Islet of Langerhans (tissue), 1 donor: Measurements from ENCODE around the gene PPP1R12B.
A peak's percentile ranks its signal among the peaks of the same experiment; 100 is the strongest.
"Not testable (repeated sequence)": the region's sequence is repeated elsewhere in the genome, so short reads cannot be mapped to it uniquely, and the experiment has no call there.

Experiments
- FAIRE-seq: peaks from one replicate; lab custom pipeline; 2011; peaks lifted over from hg19 to GRCh38; lab: Jason Lieb, UNC

Gene PPP1R12B

DNA sequence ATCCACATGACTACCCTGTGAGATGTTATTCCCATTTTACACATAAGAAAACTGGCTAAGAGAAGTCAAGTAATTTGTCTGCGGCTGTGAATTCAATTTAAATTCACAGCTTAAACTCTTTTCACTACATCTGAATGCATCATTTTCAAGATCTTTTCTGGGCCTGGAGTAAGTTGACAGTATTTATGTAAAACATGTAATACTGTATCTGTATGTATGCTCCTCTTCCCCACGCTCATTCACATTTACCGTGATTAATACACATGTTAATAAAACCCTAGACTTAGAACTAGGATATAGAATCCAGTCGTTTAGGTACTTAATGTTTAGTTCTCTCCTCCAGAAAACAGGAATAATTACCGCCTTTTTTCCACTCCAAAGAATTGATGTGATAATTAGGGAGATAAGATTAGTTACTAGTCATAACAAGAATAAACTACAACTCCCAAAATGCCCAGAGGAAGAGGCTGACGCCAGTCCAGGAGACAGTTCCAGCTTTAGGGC, 442 bp upstream of the PPP1R12B start:
- FAIRE-seq, result peak; percentile 92

GRCh38 chr1:202349206-202349928, 868 bp downstream of the PPP1R12B start:
- no peak for FAIRE-seq

DNA sequence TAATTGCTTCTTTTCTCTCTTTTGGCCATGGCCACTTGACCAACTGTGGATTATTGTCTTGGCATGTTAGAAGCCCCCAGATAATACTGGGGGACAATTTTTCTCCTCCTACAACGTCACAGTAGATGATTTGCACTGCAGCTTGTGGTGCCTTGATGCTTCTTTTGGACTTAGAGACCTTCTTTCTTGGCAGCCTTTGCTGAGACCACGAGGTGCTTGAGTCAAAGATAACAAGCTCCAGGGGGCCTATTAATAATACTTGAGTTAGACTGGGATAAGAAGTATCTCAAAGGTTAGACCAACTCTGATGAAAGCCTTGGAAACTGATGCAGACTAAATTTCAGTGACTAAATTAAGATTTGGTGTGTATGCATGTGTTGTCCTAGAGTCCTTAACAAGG, 3.2 kb downstream of the PPP1R12B start:
- no peak for FAIRE-seq

- not testable (repeated sequence) for FAIRE-seq
Measured at GRCh38 chr1:202352583-202353197, 4.2 kb downstream of the PPP1R12B start.

DNA sequence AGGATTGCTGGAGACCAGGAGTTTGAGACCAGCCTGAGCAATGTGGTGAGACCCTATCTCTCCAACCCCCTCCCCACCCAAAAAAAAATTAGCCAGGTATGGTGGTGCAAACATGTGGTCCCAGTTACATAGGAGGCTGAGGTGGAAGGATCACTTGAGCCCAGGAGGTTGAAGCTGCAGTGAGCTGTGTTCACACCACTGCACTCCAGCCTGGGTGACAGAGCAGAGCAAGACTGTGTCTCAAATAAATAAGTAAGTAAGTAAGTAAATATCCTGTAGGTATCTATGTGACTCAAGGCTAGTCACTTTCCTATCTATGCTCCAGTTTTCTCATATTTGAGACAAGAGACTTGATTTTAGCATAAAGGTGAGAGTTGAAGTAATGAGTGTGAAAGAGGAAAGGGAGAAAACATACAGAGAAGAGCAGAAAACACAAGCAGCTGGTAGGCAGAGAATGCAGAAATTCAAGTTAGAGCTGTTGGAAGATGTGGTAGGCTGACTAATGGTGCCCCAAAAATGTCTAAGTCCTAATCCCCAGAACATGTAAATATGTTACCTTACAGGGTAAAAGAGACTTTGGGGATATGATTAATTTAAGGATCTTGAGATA, 7.5 kb downstream of the PPP1R12B start:
- no peak for FAIRE-seq

GRCh38 chr1:202357506-202357905, 9.0 kb downstream of the PPP1R12B start:
- no peak for FAIRE-seq

- FAIRE-seq, result no peak
Measured at GRCh38 chr1:202361224-202361623, 12.7 kb downstream of the PPP1R12B start.

- no peak for FAIRE-seq
Measured at GRCh38 chr1:202361701-202362100, 13.2 kb downstream of the PPP1R12B start.

- no peak for FAIRE-seq
Measured at GRCh38 chr1:202362212-202362611, 13.7 kb downstream of the PPP1R12B start.

DNA sequence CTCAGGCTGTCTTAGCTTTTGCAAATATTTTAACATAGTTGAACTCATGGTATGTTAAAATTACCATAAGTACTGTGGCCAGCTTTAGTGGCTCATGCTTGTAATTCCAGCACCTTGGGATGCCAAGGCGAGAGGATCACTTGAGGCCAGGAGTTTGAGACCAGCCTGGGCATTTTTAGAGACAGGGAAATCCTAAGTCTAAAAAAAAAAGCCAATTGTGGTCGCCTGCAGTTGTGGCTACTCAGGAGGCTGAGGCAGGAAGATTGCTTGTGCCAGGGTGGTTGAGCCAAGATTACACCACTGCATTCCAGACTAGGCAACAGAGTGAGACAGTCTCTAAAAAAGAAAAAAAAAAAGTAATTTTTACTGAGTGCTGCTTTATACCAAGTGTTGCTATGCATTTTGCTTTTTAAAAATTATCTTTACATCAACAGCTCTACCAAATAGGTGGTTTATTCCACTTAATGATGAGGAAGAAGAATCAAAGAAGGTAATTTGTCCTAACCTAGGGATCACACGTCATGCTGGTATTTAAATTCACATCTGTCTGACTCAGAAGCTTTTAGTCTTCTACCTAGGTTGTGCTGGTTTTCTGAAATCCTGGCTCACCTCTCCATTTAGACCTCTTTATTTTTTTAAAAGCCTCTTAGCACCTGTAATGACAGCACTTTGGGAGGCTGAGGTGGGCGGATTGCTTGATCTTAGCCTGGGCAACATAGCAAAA, 16.8 kb downstream of the PPP1R12B start:
- no peak for FAIRE-seq

DNA sequence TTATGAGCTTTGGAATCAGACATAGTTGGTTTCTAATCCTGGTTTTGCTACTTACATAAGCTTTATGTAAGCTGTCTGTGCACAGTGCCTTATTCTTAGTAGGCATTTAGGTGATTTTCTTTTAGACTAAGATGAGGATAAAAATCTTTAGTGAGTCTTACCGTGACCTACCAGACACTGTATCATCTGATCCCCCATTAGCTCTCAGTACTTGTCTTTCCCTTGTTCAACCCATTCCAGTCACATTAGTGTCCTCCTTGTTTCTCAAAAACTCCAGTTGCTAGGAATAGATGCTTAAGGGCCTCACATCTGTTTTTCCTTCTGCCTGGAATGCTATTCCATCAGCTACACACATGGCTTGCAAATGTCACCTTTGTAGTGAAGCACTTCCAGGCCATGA, 18.8 kb downstream of the PPP1R12B start:
- no peak for FAIRE-seq

- FAIRE-seq, result not testable (repeated sequence)
Measured at GRCh38 chr1:202370906-202371305, 22.4 kb downstream of the PPP1R12B start.

DNA sequence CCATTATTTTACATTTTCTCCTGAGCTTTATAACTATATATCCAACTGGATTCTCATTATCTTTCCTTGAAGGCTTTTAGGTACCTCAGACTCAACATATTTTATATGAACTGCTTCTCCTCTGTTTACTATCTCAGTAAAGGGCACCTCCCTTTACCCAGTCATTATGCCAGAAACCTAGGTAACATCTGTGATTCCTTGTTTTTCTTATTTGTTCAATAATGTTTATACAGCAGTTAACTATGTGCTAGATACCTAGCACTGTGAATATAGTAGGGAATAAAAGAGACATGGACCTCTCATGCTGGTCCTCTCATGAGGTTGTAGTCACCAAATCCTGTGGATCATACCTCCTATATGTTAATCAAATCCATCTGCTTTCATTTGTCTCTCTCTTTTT, 25.6 kb downstream of the PPP1R12B start:
- FAIRE-seq, result no peak

- not testable (repeated sequence) for FAIRE-seq
Measured at GRCh38 chr1:202375175-202375574, 26.7 kb downstream of the PPP1R12B start.

DNA sequence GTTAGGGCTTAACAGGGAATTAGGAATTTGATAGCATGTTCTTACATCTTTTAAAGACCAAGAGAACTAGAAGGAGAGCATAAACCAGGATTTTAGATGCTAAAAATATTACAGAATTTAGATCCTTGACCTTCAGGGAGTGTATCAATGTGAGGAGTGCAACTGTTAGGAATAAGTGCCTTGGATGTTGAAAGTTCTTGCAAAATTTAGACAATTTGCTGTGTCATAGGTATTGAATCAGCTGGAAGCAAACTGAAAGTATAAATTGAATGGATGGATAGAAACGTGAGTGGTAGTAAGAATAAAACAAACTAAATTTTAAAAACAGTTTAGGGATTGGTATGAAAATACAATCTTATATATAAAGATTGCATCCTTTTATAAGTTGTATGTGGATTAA, 27.7 kb downstream of the PPP1R12B start:
- FAIRE-seq, result no peak

- FAIRE-seq, result not testable (repeated sequence)
Measured at GRCh38 chr1:202379884-202380529, 31.5 kb downstream of the PPP1R12B start.

DNA sequence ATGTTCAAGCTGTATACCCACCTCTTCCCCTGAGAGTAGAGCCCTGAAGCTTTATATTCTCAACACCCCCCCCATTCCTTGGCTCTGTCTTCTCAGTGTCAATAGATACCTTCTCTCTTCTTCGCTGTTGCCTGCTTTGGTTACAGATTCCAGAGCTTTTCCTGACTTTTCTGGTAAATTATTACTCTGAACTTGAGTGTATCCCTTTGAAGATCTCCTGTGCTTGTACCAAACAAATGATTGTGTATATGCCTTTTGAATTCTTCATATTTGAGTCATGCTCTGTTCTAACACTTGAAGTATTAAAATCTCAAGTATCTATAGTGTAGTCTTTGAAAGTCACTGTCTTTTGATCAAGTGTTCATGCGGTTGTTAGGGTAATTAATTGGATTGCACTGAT, 32.0 kb downstream of the PPP1R12B start:
- not testable (repeated sequence) for FAIRE-seq

DNA sequence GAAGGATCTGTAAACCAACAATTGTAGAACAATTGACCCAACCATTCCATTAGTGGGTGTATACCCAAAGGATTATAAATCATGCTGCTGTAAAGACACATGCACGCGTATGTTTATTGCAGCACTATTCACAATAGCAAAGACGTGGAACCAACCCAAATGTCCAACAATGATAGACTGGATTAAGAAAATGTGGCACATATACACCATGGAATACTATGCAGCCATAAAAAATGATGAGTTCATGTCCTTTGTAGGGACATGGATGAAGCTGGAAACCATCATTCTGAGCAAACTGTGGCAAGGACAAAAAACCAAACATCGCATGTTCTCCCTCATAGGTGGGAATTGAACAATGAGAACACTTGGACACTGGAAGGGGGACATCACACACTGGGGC, 33.4 kb downstream of the PPP1R12B start:
- FAIRE-seq, result not testable (repeated sequence)

- FAIRE-seq, result not testable (repeated sequence)
Measured at GRCh38 chr1:202395831-202396230, 47.3 kb downstream of the PPP1R12B start.

- FAIRE-seq, result no peak
Measured at GRCh38 chr1:202397256-202397655, 48.8 kb downstream of the PPP1R12B start.

DNA sequence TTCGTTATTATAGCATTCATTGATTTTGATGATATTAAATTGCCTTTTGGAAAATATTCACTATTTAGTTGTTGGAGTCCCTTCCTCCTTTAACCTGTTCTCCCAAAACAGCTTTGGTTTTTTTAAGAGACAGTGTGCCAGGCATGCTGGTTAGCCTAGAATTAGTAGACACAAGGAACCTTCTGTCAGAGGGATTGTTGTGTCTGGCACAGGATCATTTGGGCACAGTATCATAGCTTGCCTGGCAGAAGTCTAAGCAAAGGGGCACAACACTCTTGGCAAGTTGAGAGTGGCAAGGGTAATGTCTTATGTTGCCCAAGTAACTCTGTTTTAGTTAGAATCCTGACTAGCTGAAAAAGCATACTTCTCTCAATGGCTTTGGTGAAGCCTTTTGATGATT, 49.9 kb downstream of the PPP1R12B start:
- not testable (repeated sequence) for FAIRE-seq

GRCh38 chr1:202401771-202402170, 53.3 kb downstream of the PPP1R12B start:
- FAIRE-seq, result not testable (repeated sequence)
